IMR-90 (cell line): ENCODE measurements around the gene RAB28. TPM values are rescaled to one million over a fixed set of nuclear protein-coding genes. Genes with fewer than 3 reads are reported as not detected.

ENCODE experiments used
- ATAC-seq: fragments of 200-7000 bp; cut with Tn5 transposase; 2 replicates; pipeline ENCODE4 v1.9.1; 2020; ENCODE audit warnings: low read depth, mild to moderate bottlenecking, moderate library complexity
- BruUV-seq: library from RNA; stranded (reverse); fragments of 400-500 nt; replicated peaks from 2 replicates; lab custom pipeline; 2021; lab: Mats Ljungman, UMichigan
- CTCF ChIA-PET: fragments of 300-600 bp; formaldehyde crosslinking; extraction: SDS; loops from one replicate; lab custom pipeline; 2021; ENCODE audit warnings: antibody characterized with exemption; lab: Yijun Ruan, JAX
- POLR2A ChIA-PET: fragments of 300-600 bp; sonication (Branson Sonifier 250); formaldehyde crosslinking; loops from one replicate; lab custom pipeline; 2022; ENCODE audit warnings: antibody characterized with exemption; ENCODE audit not compliant: unreplicated experiment; lab: Charles Lee
- DNase-seq: peaks from one replicate; pipeline ENCODE4 v3.0.0; 2013
- H2AFZ ChIP-seq: replicated peaks from 2 replicates; pipeline ENCODE3; 2013; ENCODE audit warnings: low read length, mild to moderate bottlenecking; ENCODE audit not compliant: poor library complexity
- H2AK5ac ChIP-seq: 2 replicates; pipeline ENCODE4 v1.6.1; 2013; ENCODE audit warnings: low read depth, low read length, inconsistent platforms
- H2AK9ac ChIP-seq: replicated peaks from 2 replicates; pipeline ENCODE3; 2013; ENCODE audit warnings: mild to moderate bottlenecking, low read depth, low read length, moderate library complexity; ENCODE audit not compliant: poor library complexity
- H2BK120ac ChIP-seq: 2 replicates; pipeline ENCODE4 v1.6.1; 2013; ENCODE audit warnings: low read depth, low read length, inconsistent platforms
- H2BK15ac ChIP-seq: 3 replicates; pipeline ENCODE4 v1.6.1; 2013; ENCODE audit warnings: low read depth, low read length, inconsistent platforms
- H2BK20ac ChIP-seq: 2 replicates; pipeline ENCODE4 v1.6.1; 2013; ENCODE audit warnings: low read depth, mild to moderate bottlenecking, inconsistent platforms, low read length, moderate library complexity
- H2BK5ac ChIP-seq: 2 replicates; pipeline ENCODE4 v1.6.1; 2013; ENCODE audit warnings: mild to moderate bottlenecking, low read depth, low read length, inconsistent platforms; ENCODE audit not compliant: poor library complexity, severe bottlenecking
- H3K14ac ChIP-seq: replicated peaks from 2 replicates; pipeline ENCODE4 v1.6.1; 2013; ENCODE audit warnings: low read depth, low read length, inconsistent platforms
- H3K18ac ChIP-seq: 2 replicates; pipeline ENCODE4 v1.6.1; 2013; ENCODE audit warnings: low read depth, low read length, control low read depth
- H3K23ac ChIP-seq: 2 replicates; pipeline ENCODE4 v1.6.1; 2013; ENCODE audit warnings: low read depth, low read length, inconsistent platforms
- H3K27ac ChIP-seq: 2 replicates; pipeline ENCODE4 v1.5.1; 2013; ENCODE audit warnings: mild to moderate bottlenecking, control low read depth, low read length; ENCODE audit not compliant: insufficient read depth
- H3K27me3 ChIP-seq: 2 replicates; pipeline ENCODE4 v1.6.1; 2013; ENCODE audit warnings: low read length; ENCODE audit not compliant: control insufficient read depth, insufficient read depth
- H3K36me3 ChIP-seq: 2 replicates; pipeline ENCODE4 v1.6.1; 2013; ENCODE audit warnings: low read length, mixed read lengths; ENCODE audit not compliant: control insufficient read depth, insufficient read depth
- H3K4ac ChIP-seq: 2 replicates; pipeline ENCODE4 v1.6.1; 2013; ENCODE audit warnings: low read depth, low read length, inconsistent platforms
- H3K4me1 ChIP-seq: 2 replicates; pipeline ENCODE4 v1.6.1; 2013; ENCODE audit warnings: low read length, mixed read lengths; ENCODE audit not compliant: control insufficient read depth, insufficient read depth
- H3K4me2 ChIP-seq: 2 replicates; pipeline ENCODE4 v1.6.1; 2013; ENCODE audit warnings: low read depth, mild to moderate bottlenecking, control low read depth, low read length, moderate library complexity
- H3K4me3 ChIP-seq: 2 replicates; pipeline ENCODE4 v1.5.1; 2013; ENCODE audit warnings: low read depth, mild to moderate bottlenecking, control low read depth, low read length, moderate library complexity; ENCODE audit not compliant: insufficient read depth
- H3K56ac ChIP-seq: 2 replicates; pipeline ENCODE4 v1.6.1; 2013; ENCODE audit warnings: low read length, inconsistent platforms; ENCODE audit not compliant: insufficient read depth; ENCODE audit errors: extremely low read depth
- H3K79me1 ChIP-seq, 2 experiments: 2 replicates each; pipeline ENCODE4 v1.6.1; 2013; ENCODE audit warnings: low read length in 2 of 2, inconsistent platforms in 1 of 2, low read depth in 1 of 2
- H3K9ac ChIP-seq: 2 replicates; pipeline ENCODE4 v1.6.1; 2013; ENCODE audit warnings: low read depth, low read length, control low read depth
- H3K9me1 ChIP-seq: 2 replicates; pipeline ENCODE4 v1.6.1; 2013; ENCODE audit warnings: low read length, inconsistent platforms; ENCODE audit not compliant: insufficient read depth
- H3K9me3 ChIP-seq: 2 replicates; pipeline ENCODE4 v1.6.1; 2013; ENCODE audit warnings: low read length; ENCODE audit not compliant: control insufficient read depth, insufficient read depth
- H4K20me1 ChIP-seq: 2 replicates; pipeline ENCODE4 v1.6.1; 2013; ENCODE audit warnings: low read length, inconsistent platforms; ENCODE audit not compliant: insufficient read depth
- H4K5ac ChIP-seq: 2 replicates; pipeline ENCODE4 v1.6.1; 2013; ENCODE audit warnings: mild to moderate bottlenecking, low read depth, low read length, control low read depth
- H4K8ac ChIP-seq, 2 experiments: 2 replicates each; pipeline ENCODE4 v1.6.1; 2013; ENCODE audit warnings: low read depth in 2 of 2, low read length in 2 of 2, control low read depth in 1 of 2, inconsistent platforms in 1 of 2
- H4K91ac ChIP-seq: 2 replicates; pipeline ENCODE4 v1.6.1; 2013; ENCODE audit warnings: low read depth, low read length, inconsistent platforms; ENCODE audit not compliant: insufficient read depth
- BHLHE40 ChIP-seq: fragments of 150-350 bp; IDR thresholded peaks from 2 replicates; pipeline ENCODE4 v1.6.1; 2016; ENCODE audit warnings: mild to moderate bottlenecking, low read depth, low read length
- CEBPB ChIP-seq: IDR thresholded peaks from 2 replicates; pipeline ENCODE4 v1.6.1; 2012; ENCODE audit warnings: low read depth, low read length, improper control_type of control experiment
- CHD1 ChIP-seq: IDR thresholded peaks from 2 replicates; pipeline ENCODE4 v1.6.1; 2012; ENCODE audit warnings: low read depth, low read length, improper control_type of control experiment
- CTCF ChIP-seq: conservative IDR thresholded peaks from 2 replicates; pipeline ENCODE4 v1.5.1; 2012; ENCODE audit warnings: mild to moderate bottlenecking, low read depth, low read length, improper control_type of control experiment
- ELK1 ChIP-seq: fragments of 150-350 bp; IDR thresholded peaks from 2 replicates; pipeline ENCODE4 v1.6.1; 2016; ENCODE audit warnings: low read depth, mild to moderate bottlenecking, low read length, moderate library complexity, borderline replicate concordance
- FOS ChIP-seq: fragments of 150-350 bp; IDR thresholded peaks from 2 replicates; pipeline ENCODE4 v1.6.1; 2016; ENCODE audit warnings: low read depth, low read length
- MAFK ChIP-seq: IDR thresholded peaks from 2 replicates; pipeline ENCODE4 v1.6.1; 2012; ENCODE audit warnings: low read depth, low read length, improper control_type of control experiment
- MAZ ChIP-seq: IDR thresholded peaks from 2 replicates; pipeline ENCODE4 v1.6.1; 2012; ENCODE audit warnings: low read depth, mild to moderate bottlenecking, low read length, improper control_type of control experiment, moderate library complexity, borderline replicate concordance
- MXI1 ChIP-seq: IDR thresholded peaks from 2 replicates; pipeline ENCODE4 v1.6.1; 2012; ENCODE audit warnings: low read depth, mild to moderate bottlenecking, low read length, moderate library complexity, borderline replicate concordance
- NFE2L2 ChIP-seq: fragments of 150-350 bp; IDR thresholded peaks from 2 replicates; pipeline ENCODE4 v1.6.1; 2016; ENCODE audit warnings: low read depth, mild to moderate bottlenecking, low read length
- POLR2A ChIP-seq: IDR thresholded peaks from 2 replicates; pipeline ENCODE4 v1.6.1; 2012; ENCODE audit warnings: mild to moderate bottlenecking, low read depth, low read length
- RAD21 ChIP-seq: IDR thresholded peaks from 2 replicates; pipeline ENCODE4 v1.6.1; 2012; ENCODE audit warnings: low read length, improper control_type of control experiment
- RCOR1 ChIP-seq: IDR thresholded peaks from 2 replicates; pipeline ENCODE4 v1.6.1; 2012; ENCODE audit warnings: mild to moderate bottlenecking, low read length, improper control_type of control experiment; ENCODE audit not compliant: insufficient replicate concordance
- RFX5 ChIP-seq: IDR thresholded peaks from 2 replicates; pipeline ENCODE4 v1.8.0; 2012; ENCODE audit warnings: low read depth, mild to moderate bottlenecking, low read length, moderate library complexity
- SMC3 ChIP-seq: fragments of 150-350 bp; IDR thresholded peaks from 2 replicates; pipeline ENCODE4 v1.6.1; 2016; ENCODE audit warnings: low read depth, mild to moderate bottlenecking, antibody characterized with exemption, low read length, moderate library complexity
- USF2 ChIP-seq: fragments of 150-350 bp; IDR thresholded peaks from 2 replicates; pipeline ENCODE4 v1.6.1; 2017; ENCODE audit warnings: mild to moderate bottlenecking, antibody characterized with exemption, low read length, low read depth
- WGBS, 2 experiments: methylation state at CpG; one replicate each; pipeline versions ENCODE4 v1.1.5 to v1.1.7; 2013; ENCODE audit warnings: missing lambda C conversion rate in 2 of 2; ENCODE audit not compliant: insufficient read length in 1 of 2; ENCODE audit errors: extremely low coverage in 2 of 2; 5-methylcytosine and 5-hydroxymethylcytosine counted together
- dilution Hi-C: fragments of 300-500 bp; cut with HindIII; formaldehyde crosslinking; loops from one replicate; pipeline ENCODE4 v1.14.3; 2018; ENCODE audit warnings: low sequenced_read_pairs; ENCODE audit not compliant: unreplicated experiment
- in situ Hi-C: fragments of 300-500 bp; cut with MboI; formaldehyde crosslinking; loops from 3 replicates; pipeline ENCODE4 v1.14.3; 2019; ENCODE audit warnings: low sequenced_read_pairs, inconsistent platforms, mixed read lengths
- intact Hi-C: fragments of 100-400 bp; cut with micrococcal nuclease; formaldehyde crosslinking; loops from 2 replicates; pipeline ENCODE4 v1.10.0; 2022
- polyA plus RNA-seq, 3 experiments: library from polyadenylated mRNA; depleted of rRNA; stranded (reverse); fragments of >200 nt; gene quantifications; 2 replicates each; pipeline ENCODE4 v1.2.3, GENCODE V29; 2012; ENCODE audit warnings: low replicate concordance in 1 of 3
- total RNA-seq: library from RNA; depleted of rRNA; stranded (reverse); fragments of >200 nt; gene quantifications from 2 replicates; pipeline ENCODE4 v1.2.3, GENCODE V29; 2012

Gene RAB28
- total and polyA plus RNA-seq, 2 of the 4 experiments (the other 2 are of a cell fraction) = 7.5 to 10.8 TPM

GRCh38 chr4:13498469-13498868, 14.3 kb upstream of the RAB28 start:
- intact Hi-C loops (no loop called here), dilution Hi-C loops (no loop called here), in situ Hi-C loops (no loop called here)
- no peak overlapping the region for H3K4me3 ChIP-seq
- no peak overlapping the region for H2BK20ac ChIP-seq
- no peak overlapping the region for H3K4me2 ChIP-seq
- no peak overlapping the region for H3K56ac ChIP-seq
- H3K23ac ChIP-seq = no peak overlapping the region
- no peak overlapping the region for H3K27ac ChIP-seq
- DNase-seq = no peak
- no peak overlapping the region for H2AK5ac ChIP-seq
- BruUV-seq = no TSS peak
- WGBS, 2 experiments = no CpG with 5 or more reads among the region's 1 CpG
- no peak for TF ChIP-seq USF2
- no peak for TF ChIP-seq BHLHE40
- no peak for TF ChIP-seq NFE2L2
- TF ChIP-seq RCOR1 = no peak
- no peak for TF ChIP-seq CEBPB
- TF ChIP-seq CTCF = no peak
- no peak for TF ChIP-seq MAFK
- TF ChIP-seq RFX5 = no peak
- no peak for TF ChIP-seq SMC3
- TF ChIP-seq RAD21 = no peak
- TF ChIP-seq MXI1 = no peak
- no peak for TF ChIP-seq FOS
- TF ChIP-seq MAZ = no peak
- TF ChIP-seq ELK1 = no peak
- TF ChIP-seq CHD1 = no peak
- TF ChIP-seq POLR2A = no peak
- no peaks in the 10 kb centered on the region for H4K20me1 ChIP-seq
- no peaks in the 10 kb centered on the region for H3K79me1 ChIP-seq
- H3K18ac ChIP-seq = no peak overlapping the region
- no peak overlapping the region for H2AK9ac ChIP-seq
- no peaks in the 10 kb centered on the region for H3K9me3 ChIP-seq
- ChIA-PET POLR2A (no interaction called here), CTCF (no interaction called here)
- H3K4ac ChIP-seq = no peak overlapping the region
- H2AFZ ChIP-seq = no peak overlapping the region
- no peaks in the 10 kb centered on the region for H3K9me1 ChIP-seq
- H2BK120ac ChIP-seq = no peak overlapping the region
- no peak for ATAC-seq
- H3K36me3 ChIP-seq = no peaks in the 10 kb centered on the region
- H4K8ac ChIP-seq = no peak overlapping the region
- H4K91ac ChIP-seq = no peak overlapping the region
- H3K27me3 ChIP-seq = peaks cover 4% of the 10 kb centered on the region
- no peaks in the 10 kb centered on the region for H3K4me1 ChIP-seq
- no peak overlapping the region for H2BK15ac ChIP-seq
- no peak overlapping the region for H2BK5ac ChIP-seq
- H3K14ac ChIP-seq = no peak overlapping the region
- H4K5ac ChIP-seq = no peak overlapping the region
- no peak overlapping the region for H3K9ac ChIP-seq
